Chondrocyte (in vitro differentiated cells): ENCODE results near the gene GPR176. TPM values are rescaled to one million over a fixed set of nuclear protein-coding genes. Genes with fewer than 3 reads are reported as not detected.
"Not testable (repeated sequence)": the region's sequence is repeated elsewhere in the genome, so short reads cannot be mapped to it uniquely, and the experiment has no call there.

Experiments used
- DNase-seq: peaks from one replicate; pipeline ENCODE4 v3.0.0; 2021; ENCODE audit warnings: mixed read lengths, low spot score
- H3K27ac Mint-ChIP-seq: one replicate; pipeline ENCODE4 v1.8.0; 2021; ENCODE audit warnings: mild to moderate bottlenecking, moderate library complexity, mixed read lengths; ENCODE audit not compliant: unreplicated experiment
- H3K27me3 Mint-ChIP-seq: 2 replicates; pipeline ENCODE4 v1.8.0; 2021; ENCODE audit warnings: low read depth, mixed read lengths
- H3K36me3 Mint-ChIP-seq: 2 replicates; pipeline ENCODE4 v1.8.0; 2021; ENCODE audit warnings: low read depth, mixed read lengths
- H3K4me1 Mint-ChIP-seq: 2 replicates; pipeline ENCODE4 v1.8.0; 2021; ENCODE audit warnings: low read depth, mild to moderate bottlenecking, mixed read lengths
- H3K4me3 Mint-ChIP-seq: one replicate; pipeline ENCODE4 v1.8.0; 2021; ENCODE audit warnings: mild to moderate bottlenecking, moderate library complexity, mixed read lengths; ENCODE audit not compliant: unreplicated experiment
- H3K9me3 Mint-ChIP-seq: 2 replicates; pipeline ENCODE4 v1.8.0; 2021; ENCODE audit warnings: low read depth, mixed read lengths
- total RNA-seq: library from RNA; stranded (reverse); gene quantifications from 3 replicates; pipeline ENCODE4 v1.2.1, GENCODE V29; 2021
- TF ChIP-seq, protein P1 (sequence below): fragments of 200-600 bp; sonication (generic); IDR thresholded peaks from 2 replicates; pipeline ENCODE4 v1.5.0; 2021; ENCODE audit warnings: antibody characterized with exemption, mild to moderate bottlenecking, moderate library complexity

The GPR176 gene
- total RNA-seq, 1 donor from 2014 or later: 31.1 TPM

DNA sequence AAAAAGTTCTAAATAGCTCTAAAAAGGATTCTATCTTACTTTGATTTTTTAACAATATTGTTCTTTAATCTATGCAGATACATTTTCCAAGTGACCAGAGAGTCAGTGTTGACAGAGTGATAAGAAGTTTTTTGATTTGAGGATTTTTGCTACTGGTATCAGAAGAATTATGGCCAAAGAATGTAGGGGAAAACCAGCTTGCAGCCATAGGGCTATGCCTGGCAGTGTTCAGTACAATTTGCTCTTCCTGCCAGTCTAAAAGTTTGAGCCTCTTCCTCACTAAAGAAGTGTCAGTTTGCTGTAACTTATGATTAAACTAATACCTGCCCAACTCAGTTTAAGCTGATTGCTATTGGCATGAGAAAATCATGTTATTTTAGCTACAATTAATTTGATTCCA is 102.2 kb downstream of the GPR176 start:
- DNase-seq: no peak
- no peaks in the 10 kb centered on the region for H3K36me3 Mint-ChIP-seq
- no peak overlapping the region for H3K27ac Mint-ChIP-seq
- no peaks in the 10 kb centered on the region for H3K27me3 Mint-ChIP-seq
- peaks cover 14% of the 10 kb centered on the region for H3K4me1 Mint-ChIP-seq
- TF ChIP-seq, protein P1, sequence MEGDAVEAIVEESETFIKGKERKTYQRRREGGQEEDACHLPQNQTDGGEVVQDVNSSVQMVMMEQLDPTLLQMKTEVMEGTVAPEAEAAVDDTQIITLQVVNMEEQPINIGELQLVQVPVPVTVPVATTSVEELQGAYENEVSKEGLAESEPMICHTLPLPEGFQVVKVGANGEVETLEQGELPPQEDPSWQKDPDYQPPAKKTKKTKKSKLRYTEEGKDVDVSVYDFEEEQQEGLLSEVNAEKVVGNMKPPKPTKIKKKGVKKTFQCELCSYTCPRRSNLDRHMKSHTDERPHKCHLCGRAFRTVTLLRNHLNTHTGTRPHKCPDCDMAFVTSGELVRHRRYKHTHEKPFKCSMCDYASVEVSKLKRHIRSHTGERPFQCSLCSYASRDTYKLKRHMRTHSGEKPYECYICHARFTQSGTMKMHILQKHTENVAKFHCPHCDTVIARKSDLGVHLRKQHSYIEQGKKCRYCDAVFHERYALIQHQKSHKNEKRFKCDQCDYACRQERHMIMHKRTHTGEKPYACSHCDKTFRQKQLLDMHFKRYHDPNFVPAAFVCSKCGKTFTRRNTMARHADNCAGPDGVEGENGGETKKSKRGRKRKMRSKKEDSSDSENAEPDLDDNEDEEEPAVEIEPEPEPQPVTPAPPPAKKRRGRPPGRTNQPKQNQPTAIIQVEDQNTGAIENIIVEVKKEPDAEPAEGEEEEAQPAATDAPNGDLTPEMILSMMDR: no peak
- H3K4me3 Mint-ChIP-seq: no peak overlapping the region
- H3K9me3 Mint-ChIP-seq: no peaks in the 10 kb centered on the region

DNA sequence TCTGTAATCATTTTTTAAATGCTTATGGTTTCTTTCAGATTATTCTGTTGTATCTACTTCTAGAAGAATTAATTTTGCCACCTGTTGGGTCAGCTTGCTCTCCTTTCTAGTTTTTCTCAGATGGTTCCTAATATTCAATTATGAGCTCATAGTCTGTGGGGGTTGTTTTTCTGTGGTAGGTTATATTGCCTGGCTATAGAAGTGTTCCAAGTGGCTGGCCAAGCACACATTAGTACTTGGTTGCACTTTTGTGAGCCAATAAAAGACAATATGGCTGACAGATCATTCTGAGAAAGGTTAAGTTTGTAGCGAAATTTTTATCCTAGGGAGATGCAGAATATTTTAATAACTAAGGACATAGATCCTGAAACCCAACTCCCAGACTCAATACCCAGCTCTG is 105.6 kb downstream of the GPR176 start:
- Mint-ChIP-seq H3K4me3 (no peak overlapping the region), H3K9me3 (no peaks in the 10 kb centered on the region), H3K27ac (no peak overlapping the region), H3K4me1 (peaks cover 14% of the 10 kb centered on the region), H3K36me3 (no peaks in the 10 kb centered on the region), H3K27me3 (no peaks in the 10 kb centered on the region)
- TF ChIP-seq, protein P1: no peak
- no peak for DNase-seq

DNA sequence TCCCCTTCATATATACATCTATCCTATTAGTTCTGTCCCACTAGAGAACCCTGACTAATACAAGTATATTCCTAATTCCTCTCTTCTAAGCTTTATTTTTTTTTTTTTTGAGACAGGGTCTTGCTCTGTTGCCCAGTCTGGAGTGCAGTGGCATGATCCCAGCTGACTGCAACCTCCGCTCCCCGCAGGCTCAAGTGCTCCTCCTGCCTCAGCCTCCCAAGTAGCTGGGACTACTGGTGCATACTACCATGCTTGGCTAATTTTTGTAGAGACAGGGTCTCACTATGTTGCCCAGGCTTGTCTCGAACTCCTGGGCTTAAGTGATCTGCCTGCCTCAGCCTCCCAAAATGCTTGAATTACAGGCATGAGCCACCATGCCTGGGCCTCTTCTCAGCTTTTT is 107.4 kb downstream of the GPR176 start:
- DNase-seq, H3K9me3 Mint-ChIP-seq, H3K4me1 Mint-ChIP-seq, H3K27ac Mint-ChIP-seq, H3K4me3 Mint-ChIP-seq, H3K27me3 Mint-ChIP-seq, H3K36me3 Mint-ChIP-seq: not testable (repeated sequence)

DNA sequence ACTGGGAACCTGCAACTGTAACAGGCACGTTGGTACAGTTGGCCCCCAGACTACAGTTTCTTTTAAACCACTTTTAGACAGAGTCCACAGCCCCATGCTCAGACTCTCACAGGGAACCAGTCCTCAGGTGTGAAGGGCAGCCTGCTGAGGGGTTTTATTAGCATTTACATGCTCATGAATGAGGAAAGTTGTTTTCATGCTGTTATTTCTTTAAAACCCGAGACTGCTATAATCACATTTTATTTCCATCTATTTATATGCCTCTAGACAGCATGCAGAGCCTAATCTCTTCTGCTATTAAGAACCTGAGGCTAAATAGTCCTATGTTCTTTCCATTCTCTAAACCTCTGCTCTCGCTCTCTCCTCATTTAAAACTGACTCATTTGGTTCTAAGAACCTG is 111.2 kb downstream of the GPR176 start:
- Mint-ChIP-seq H3K36me3 (peaks cover 3% of the 10 kb centered on the region), H3K4me3 (no peak overlapping the region), H3K9me3 (no peaks in the 10 kb centered on the region), H3K27ac (no peak overlapping the region), H3K4me1 (peaks cover 5% of the 10 kb centered on the region), H3K27me3 (no peaks in the 10 kb centered on the region)
- DNase-seq: no peak
- TF ChIP-seq, protein P1: no peak

DNA sequence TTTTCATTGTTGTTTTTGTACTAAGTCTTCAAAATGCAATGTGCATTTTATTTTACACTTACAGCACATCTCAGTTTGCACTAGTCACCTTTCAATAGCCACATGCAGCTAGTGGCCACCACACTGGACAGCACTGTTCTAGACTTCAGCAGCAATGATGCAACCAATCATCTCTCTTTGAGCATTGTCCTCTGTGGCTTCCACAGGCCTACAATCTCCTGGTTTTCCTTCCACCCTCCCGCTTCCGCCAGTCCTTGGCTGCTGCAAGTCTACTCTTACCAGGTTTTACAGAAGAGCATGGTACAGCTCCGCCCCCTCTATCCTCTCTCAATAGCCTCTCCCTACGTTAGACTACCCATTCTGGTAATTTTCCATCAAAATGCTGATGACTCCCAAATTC is 112.3 kb downstream of the GPR176 start:
- H3K4me1 Mint-ChIP-seq: no peaks in the 10 kb centered on the region
- H3K36me3 Mint-ChIP-seq: peaks cover 3% of the 10 kb centered on the region
- TF ChIP-seq, protein P1: no peak
- H3K9me3 Mint-ChIP-seq: no peaks in the 10 kb centered on the region
- no peak overlapping the region for H3K4me3 Mint-ChIP-seq
- no peak for DNase-seq
- no peak overlapping the region for H3K27ac Mint-ChIP-seq
- H3K27me3 Mint-ChIP-seq: no peaks in the 10 kb centered on the region

DNA sequence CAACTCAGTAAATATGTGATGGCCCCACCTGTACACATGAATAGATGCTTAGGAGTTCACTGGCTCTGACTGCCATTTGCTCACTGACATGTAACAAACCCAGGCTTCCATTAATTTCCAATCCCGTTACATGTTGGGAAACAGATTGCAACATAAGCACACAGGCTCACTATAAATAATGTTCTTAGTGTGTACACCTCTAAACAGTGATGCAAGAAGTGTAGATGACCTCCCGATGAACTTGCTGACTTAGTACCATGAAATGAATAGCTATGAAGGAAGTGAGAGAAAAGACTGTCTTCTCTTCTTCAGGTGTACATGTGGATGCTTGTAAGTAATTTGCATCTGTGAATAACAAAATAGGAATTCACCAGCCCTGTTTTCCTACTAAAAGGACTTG is 116.0 kb downstream of the GPR176 start:
- Mint-ChIP-seq H3K27ac (no peak overlapping the region), H3K9me3 (no peaks in the 10 kb centered on the region), H3K27me3 (no peaks in the 10 kb centered on the region), H3K36me3 (peaks cover 18% of the 10 kb centered on the region), H3K4me1 (no peaks in the 10 kb centered on the region), H3K4me3 (no peak overlapping the region)
- TF ChIP-seq, protein P1: no peak
- no peak for DNase-seq
